SU-DHL-6 (cell line): ENCODE measurements around the gene SCEL.

Experiments used
- H2AFZ ChIP-seq: fragments of 200-600 bp; sonication (generic); 2 replicates; pipeline ENCODE4 v1.6.1; 2014; ENCODE audit warnings: low read depth, mild to moderate bottlenecking, moderate library complexity, mixed read lengths, antibody characterized with exemption, low read length; ENCODE audit not compliant: severe bottlenecking
- H3F3A ChIP-seq: fragments of 200-600 bp; shearing (Covaris generic); 2 replicates; pipeline ENCODE4 v1.6.0; 2016; ENCODE audit warnings: antibody characterized with exemption, mild to moderate bottlenecking; ENCODE audit not compliant: insufficient read depth
- H3K27ac ChIP-seq: fragments of 200-600 bp; sonication (generic); 2 replicates; pipeline ENCODE4 v1.5.1; 2016; ENCODE audit warnings: low read depth, mild to moderate bottlenecking, low read length, moderate library complexity, mixed read lengths
- H3K27me3 ChIP-seq: fragments of 200-600 bp; sonication (generic), shearing (Covaris generic); 2 replicates; pipeline ENCODE4 v1.6.0; 2014; ENCODE audit warnings: mild to moderate bottlenecking, low read length
- H3K36me3 ChIP-seq: fragments of 200-600 bp; sonication (generic); 2 replicates; pipeline ENCODE4 v1.6.1; 2014; ENCODE audit warnings: mild to moderate bottlenecking, low read length, mixed read lengths
- H3K4me2 ChIP-seq: fragments of 300-600, 200-600 bp; shearing (Covaris generic), sonication (generic); 2 replicates; pipeline ENCODE4 v1.6.0; 2014; ENCODE audit warnings: low read length, low read depth, mild to moderate bottlenecking; ENCODE audit not compliant: poor library complexity, severe bottlenecking
- H3K4me3 ChIP-seq: fragments of 200-600 bp; sonication (generic); 2 replicates; pipeline ENCODE4 v1.5.1; 2014; ENCODE audit warnings: antibody characterized with exemption, low read length, mild to moderate bottlenecking, mixed read lengths; ENCODE audit not compliant: insufficient read depth, poor library complexity, severe bottlenecking
- H3K79me2 ChIP-seq: fragments of 200-600 bp; sonication (generic); 2 replicates; pipeline ENCODE4 v1.6.1; 2014; ENCODE audit warnings: mild to moderate bottlenecking, low read length, moderate library complexity; ENCODE audit not compliant: insufficient read depth
- H3K9ac ChIP-seq: fragments of 200-600 bp; sonication (generic); 2 replicates; pipeline ENCODE4 v1.7.0; 2014; ENCODE audit warnings: mild to moderate bottlenecking, low read length
- H3K9me2 ChIP-seq: fragments of 200-600 bp; sonication (generic); replicated peaks from 2 replicates; pipeline ENCODE4 v1.6.1; 2014; ENCODE audit warnings: low read length; ENCODE audit not compliant: insufficient read depth
- H3K9me3 ChIP-seq: fragments of 200-600 bp; sonication (generic); 2 replicates; pipeline ENCODE4 v1.6.1; 2014; ENCODE audit warnings: low read length, mixed read lengths; ENCODE audit not compliant: insufficient read depth
- H4K20me1 ChIP-seq: fragments of 200-600 bp; sonication (generic); 2 replicates; pipeline ENCODE4 v1.6.1; 2014; ENCODE audit warnings: low read depth, mild to moderate bottlenecking, antibody characterized with exemption, low read length, moderate library complexity, mixed read lengths
- CTCF ChIP-seq: fragments of 200-600 bp; sonication (generic); IDR thresholded peaks from one replicate; pipeline ENCODE4 v1.5.1; 2017; ENCODE audit warnings: antibody characterized with exemption, mild to moderate bottlenecking, low read length, moderate library complexity; ENCODE audit not compliant: insufficient read depth, poor library complexity, severe bottlenecking
- EZH2phosphoT487 ChIP-seq: fragments of 200-600 bp; sonication (generic), shearing (Covaris generic); conservative IDR thresholded peaks from 2 replicates; pipeline ENCODE4 v1.6.1; 2018; ENCODE audit warnings: mild to moderate bottlenecking, antibody characterized with exemption, low read length, moderate library complexity, mixed read lengths

Gene SCEL

DNA sequence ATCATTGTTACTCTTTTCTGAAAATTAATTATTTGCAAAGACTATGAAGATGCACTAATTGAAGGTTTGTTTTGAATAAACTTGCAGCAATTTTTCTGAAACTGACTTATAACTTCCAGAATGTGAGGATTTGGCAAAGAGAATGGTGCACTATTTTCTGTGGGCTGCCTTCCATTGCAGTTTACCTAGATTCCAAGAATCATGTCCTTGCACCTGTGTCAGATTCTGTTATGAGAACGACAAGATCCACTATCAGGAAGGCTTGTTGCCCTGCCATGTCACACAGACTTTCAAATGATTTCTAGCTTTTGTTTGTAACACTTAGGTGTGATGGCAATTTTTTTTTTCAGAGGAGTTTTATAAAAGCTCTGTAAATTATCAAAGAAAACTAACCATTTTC, 156.4 kb downstream of the SCEL start:
- H3K9ac ChIP-seq = no peak overlapping the region
- no peaks in the 10 kb centered on the region for H3K27me3 ChIP-seq
- no peaks in the 10 kb centered on the region for H3K36me3 ChIP-seq
- H3K9me3 ChIP-seq = 0 out of 2 replicates have a peak, but pooled peaks cover 4% of the 10 kb centered on the region
- H3K27ac ChIP-seq = no peak overlapping the region
- no peaks in the 10 kb centered on the region for H3K79me2 ChIP-seq
- no peak overlapping the region for H3K4me3 ChIP-seq
- no peak overlapping the region for H2AFZ ChIP-seq
- H3K4me2 ChIP-seq = no peak overlapping the region
- H3K9me2 ChIP-seq = no peaks in the 10 kb centered on the region
- H3F3A ChIP-seq = peaks cover 6% of the 10 kb centered on the region; the same call in 1 of the 2 replicates
- no peaks in the 10 kb centered on the region for H4K20me1 ChIP-seq
- TF ChIP-seq EZH2phosphoT487 = no peak
- no peak for TF ChIP-seq CTCF

DNA sequence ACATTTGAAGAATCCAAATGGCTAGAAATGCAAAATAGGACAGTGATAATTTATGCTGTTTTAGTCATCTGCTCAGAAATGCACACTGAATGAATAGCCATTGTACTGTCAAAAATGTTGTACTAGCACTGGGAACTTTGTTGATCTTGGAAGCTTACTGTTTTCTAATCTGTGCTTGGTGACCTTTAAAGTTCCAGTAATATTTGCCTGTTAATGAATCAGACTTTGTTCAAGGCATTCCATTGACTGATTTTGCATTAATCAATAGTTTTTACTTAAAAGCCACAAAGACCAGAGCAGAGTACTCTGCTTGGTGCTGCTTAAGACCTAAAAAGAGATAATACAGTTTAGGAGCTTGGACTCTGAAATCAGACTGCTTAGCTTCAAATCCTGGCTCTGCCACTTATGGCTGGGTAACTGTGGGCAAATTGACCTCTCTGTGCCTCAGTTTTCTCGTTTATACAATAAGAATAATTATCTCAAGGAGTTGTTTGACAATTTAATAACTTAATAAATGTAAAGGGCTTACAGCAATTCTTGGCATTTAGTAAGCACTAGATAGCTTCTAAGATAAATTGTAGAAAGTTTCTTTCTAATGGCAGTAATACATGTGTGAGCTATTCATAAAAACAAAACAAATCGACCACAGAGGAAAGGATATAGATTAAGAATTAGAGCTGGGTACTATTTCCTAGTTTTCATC, 157.4 kb downstream of the SCEL start:
- Histone ChIP-seq H2AFZ (no peak overlapping the region), H3K27me3 (no peaks in the 10 kb centered on the region), H3K36me3 (no peaks in the 10 kb centered on the region), H3K4me3 (no peak overlapping the region), H4K20me1 (no peaks in the 10 kb centered on the region), H3K9me2 (no peaks in the 10 kb centered on the region), H3K27ac (no peak overlapping the region), H3K9me3 (no peaks in the 10 kb centered on the region), H3K4me2 (no peak overlapping the region), H3F3A (peaks cover 7% of the 10 kb centered on the region; the same call in 1 of the 2 replicates), H3K9ac (no peak overlapping the region), H3K79me2 (no peaks in the 10 kb centered on the region)
- no peak for TF ChIP-seq EZH2phosphoT487
- no peak for TF ChIP-seq CTCF

DNA sequence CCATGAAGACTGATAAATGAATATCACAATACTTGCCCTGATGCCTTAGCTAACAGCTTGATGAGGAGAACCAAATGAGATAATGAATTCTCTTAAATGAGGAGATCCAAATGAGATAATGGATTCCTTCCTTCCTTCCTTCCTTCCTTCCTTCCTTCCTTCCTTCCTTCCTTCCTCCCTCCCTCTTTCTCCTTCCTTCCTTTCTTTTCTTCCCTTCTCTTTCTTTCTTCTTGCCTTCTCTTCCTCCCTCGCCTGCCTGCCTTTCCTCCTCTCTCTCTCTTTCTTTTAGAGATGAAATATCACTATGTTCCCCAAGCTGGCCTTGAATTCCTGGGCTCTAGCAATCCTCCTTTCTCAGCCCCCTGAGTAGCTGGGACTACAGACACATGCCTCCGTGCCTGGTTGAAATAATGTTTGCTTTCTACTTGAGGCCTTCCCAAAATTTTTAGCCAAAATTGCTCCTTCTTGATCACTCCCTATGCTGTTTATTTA, 158.0 kb downstream of the SCEL start:
- Histone ChIP-seq H3F3A (peaks cover 7% of the 10 kb centered on the region; the same call in 1 of the 2 replicates), H3K9ac (no peak overlapping the region), H3K36me3 (no peaks in the 10 kb centered on the region), H3K9me2 (no peaks in the 10 kb centered on the region), H3K9me3 (no peaks in the 10 kb centered on the region), H3K4me2 (no peak overlapping the region), H3K27me3 (no peaks in the 10 kb centered on the region), H4K20me1 (no peaks in the 10 kb centered on the region), H3K4me3 (no peak overlapping the region), H3K79me2 (peaks cover 3% of the 10 kb centered on the region; the same call in 1 of the 2 replicates), H3K27ac (no peak overlapping the region), H2AFZ (no peak overlapping the region)
- TF ChIP-seq CTCF = no peak
- no peak for TF ChIP-seq EZH2phosphoT487
